Activated T-cell treated with anti-CD3 and anti-CD28 coated beads for 48 hours (primary cell): ENCODE measurements around the gene UNC79.

Experiments used
- DNase-seq: peaks from one replicate; pipeline ENCODE4 v3.0.0-alpha.2; 2020; ENCODE audit warnings: low read depth

The UNC79 gene

DNA sequence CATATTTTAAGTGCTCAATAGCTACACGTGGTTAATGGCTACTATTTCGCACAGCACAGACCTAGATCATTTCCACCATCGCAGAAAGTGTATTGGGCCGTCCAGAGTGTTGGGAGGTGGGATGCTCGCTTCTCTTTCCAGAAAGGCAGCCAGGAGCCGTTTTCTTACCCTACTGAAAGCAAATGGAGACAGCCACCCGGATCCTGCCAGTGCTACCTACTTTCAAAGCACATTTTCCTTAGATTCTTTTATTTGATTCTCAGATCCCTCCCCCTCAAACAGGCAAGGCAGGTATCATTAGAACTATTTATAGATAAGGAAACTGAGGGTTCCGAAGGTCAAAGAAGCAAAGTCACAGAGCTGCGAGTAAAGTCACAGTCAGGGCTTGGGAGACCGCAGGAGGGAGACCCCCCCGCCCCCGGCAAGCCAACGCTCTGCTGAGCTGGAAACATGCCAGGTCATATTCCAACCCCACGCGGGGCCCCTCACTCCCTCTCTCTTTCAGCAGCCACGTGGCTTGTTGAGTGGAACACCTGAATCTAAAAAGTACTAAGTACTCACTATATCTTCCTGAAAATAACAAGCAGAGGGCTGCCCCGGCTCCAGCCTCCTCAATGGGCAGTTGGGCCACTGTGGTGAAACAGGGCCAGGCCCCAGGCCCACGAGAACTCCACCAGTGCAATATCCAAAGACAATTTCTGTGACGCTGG is 321.4 kb downstream of the UNC79 start:
- no peak for DNase-seq

DNA sequence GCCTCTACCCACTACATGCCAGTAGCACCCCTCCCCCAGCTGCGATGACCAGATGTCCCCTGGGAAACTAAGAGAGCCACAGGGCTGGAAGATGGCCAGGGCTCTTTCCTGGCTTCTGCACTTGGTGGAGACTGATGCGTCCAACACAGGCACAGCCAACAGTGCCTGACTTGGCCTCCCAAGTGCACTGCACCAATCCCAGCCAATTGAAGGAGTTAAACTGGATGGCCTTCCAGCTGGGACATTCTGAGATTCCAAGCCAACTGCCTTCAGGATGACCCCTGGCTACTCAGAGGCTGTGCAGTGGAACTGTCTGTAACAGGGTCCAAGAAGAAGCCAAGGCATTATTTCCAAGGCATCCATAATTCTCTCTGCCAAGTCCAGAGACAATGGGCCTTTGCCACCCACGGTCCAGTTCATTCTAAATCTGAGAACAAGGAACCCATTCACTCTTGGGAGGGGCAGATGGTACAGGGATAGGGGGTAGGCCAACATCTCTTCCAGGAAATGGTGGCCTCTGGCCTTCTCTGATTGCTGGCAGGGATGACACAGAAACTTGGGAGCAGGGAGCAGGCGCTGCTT is 322.3 kb downstream of the UNC79 start:
- no peak for DNase-seq

GRCh38 chr14:93753647-93754046 is 322.9 kb downstream of the UNC79 start:
- DNase-seq: no peak

GRCh38 chr14:93757206-93757605 is 326.5 kb downstream of the UNC79 start:
- no peak for DNase-seq
